Cardiac muscle cell (in vitro differentiated cells and primary cell): ENCODE measurements around the gene TNXB. TPM values are rescaled to one million over a fixed set of nuclear protein-coding genes. Genes with fewer than 3 reads are reported as not detected.

Source experiments
- DNase-seq, 2 donors: peaks; one replicate each; pipeline versions ENCODE4 v3.0.0 to v3.0.0-alpha.2; 2010 to 2017; ENCODE audit warnings: low read depth in 1 of 2, low spot score in 1 of 2
- H3K27ac ChIP-seq: fragments of 200-600 bp; sonication (generic); 2 replicates; pipeline ENCODE4 v1.5.1; 2016
- H3K27me3 ChIP-seq: fragments of 200-600 bp; sonication (generic); 2 replicates; pipeline ENCODE4 v1.6.0; 2016; ENCODE audit warnings: control low read depth
- H3K36me3 ChIP-seq: fragments of 200-600 bp; sonication (generic); 2 replicates; pipeline ENCODE4 v1.5.1; 2016; ENCODE audit warnings: control low read depth
- H3K4me1 ChIP-seq: fragments of 200-600 bp; sonication (generic); 2 replicates; pipeline ENCODE4 v1.8.1; 2017; ENCODE audit warnings: low read depth, mild to moderate bottlenecking, mixed run types
- H3K4me3 ChIP-seq: fragments of 200-600 bp; sonication (generic); 2 replicates; pipeline ENCODE4 v1.5.1; 2016; ENCODE audit warnings: mild to moderate bottlenecking
- H3K9me3 ChIP-seq: fragments of 200-600 bp; sonication (generic); 2 replicates; pipeline ENCODE4 v1.5.1; 2017; ENCODE audit warnings: low read depth, mild to moderate bottlenecking, control low read depth
- CTCF ChIP-seq: IDR thresholded peaks from 2 replicates; pipeline ENCODE4 v1.5.1; 2012; ENCODE audit warnings: low read depth, mild to moderate bottlenecking, low read length
- polyA plus RNA-seq: library from polyadenylated mRNA; unstranded; fragments of >200 nt; fragmentation: Nextera tagmentation; extraction: Ambion mirVana; gene quantifications from 2 replicates; pipeline ENCODE4 v1.2.1, GENCODE V29; 2016
- total RNA-seq: library from RNA; depleted of rRNA; stranded (reverse); fragments of >200 nt; gene quantifications from 2 replicates; pipeline ENCODE4 v1.2.3, GENCODE V29; 2016

Gene TNXB
- total and polyA plus RNA-seq, 2 experiments from 2014 or later = 0.92 to 9.3 TPM

- TF ChIP-seq CTCF = peak; percentile 44
- H3K36me3 ChIP-seq = peaks cover 31% of the 10 kb centered on the region
- no peak overlapping the region for H3K4me3 ChIP-seq
- no peaks in the 10 kb centered on the region for H3K9me3 ChIP-seq
- no peak overlapping the region for H3K27ac ChIP-seq
- no peaks in the 10 kb centered on the region for H3K27me3 ChIP-seq
- no peaks in the 10 kb centered on the region for H3K4me1 ChIP-seq
- peak in 1 of 2 donors; percentile 23 for DNase-seq
These were observed 7.5 kb upstream of the TNXB start for GRCh38 chr6:32116674-32117073.

GRCh38 chr6:32115623-32116022 is 6.5 kb upstream of the TNXB start:
- Histone ChIP-seq H3K36me3 (peaks cover 26% of the 10 kb centered on the region), H3K27ac (no peak overlapping the region), H3K27me3 (no peaks in the 10 kb centered on the region), H3K4me1 (no peaks in the 10 kb centered on the region), H3K4me3 (no peak overlapping the region), H3K9me3 (no peaks in the 10 kb centered on the region)
- no peak for DNase-seq
- TF ChIP-seq CTCF = no peak

GRCh38 chr6:32114796-32115195 is 5.7 kb upstream of the TNXB start:
- Histone ChIP-seq H3K4me1 (no peaks in the 10 kb centered on the region), H3K27ac (no peak overlapping the region), H3K4me3 (no peak overlapping the region), H3K9me3 (no peaks in the 10 kb centered on the region), H3K36me3 (peaks cover 24% of the 10 kb centered on the region), H3K27me3 (no peaks in the 10 kb centered on the region)
- no peak for TF ChIP-seq CTCF
- no peak for DNase-seq

- DNase-seq = peak in 1 of 2 donors; percentile 98
- Histone ChIP-seq H3K9me3 (no peaks in the 10 kb centered on the region), H3K36me3 (peaks cover 24% of the 10 kb centered on the region), H3K27ac (no peak overlapping the region), H3K4me1 (no peaks in the 10 kb centered on the region), H3K27me3 (no peaks in the 10 kb centered on the region), H3K4me3 (no peak overlapping the region)
- peak; percentile 69 for TF ChIP-seq CTCF
These were observed 4.5 kb upstream of the TNXB start for GRCh38 chr6:32113386-32114352.

GRCh38 chr6:32112431-32112980 is 3.4 kb upstream of the TNXB start:
- no peak for DNase-seq
- TF ChIP-seq CTCF = no peak
- Histone ChIP-seq H3K36me3 (peaks cover 17% of the 10 kb centered on the region), H3K27ac (no peak overlapping the region), H3K9me3 (no peaks in the 10 kb centered on the region), H3K27me3 (no peaks in the 10 kb centered on the region), H3K4me1 (peaks cover 7% of the 10 kb centered on the region), H3K4me3 (no peak overlapping the region)
